Measurements from ENCODE around the gene UBTF. TPM values are rescaled to one million over a fixed set of nuclear protein-coding genes. Genes with fewer than 3 reads are reported as not detected.

The UBTF gene
- total RNA-seq, 1 experiment from 2014 or later, result 114 TPM

DNA sequence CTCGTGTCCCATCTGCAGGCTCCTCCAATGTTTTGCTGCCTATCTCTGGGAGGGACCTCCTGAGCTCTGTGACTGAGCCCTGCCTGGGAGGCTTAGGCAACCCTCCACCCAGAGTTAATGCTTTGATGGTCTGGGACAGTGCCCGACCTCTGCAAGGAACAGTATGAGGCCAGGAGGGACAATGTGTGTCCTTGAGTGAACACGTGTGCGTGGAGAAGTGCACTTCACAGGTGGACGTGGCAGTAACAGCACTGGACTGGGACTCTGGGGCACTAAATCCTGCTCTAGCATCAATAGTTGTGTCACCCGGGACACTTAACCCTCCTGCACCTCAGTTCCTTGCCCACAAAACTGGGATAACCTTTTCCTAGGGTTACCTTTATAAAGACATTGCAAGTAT lies 4.6 kb downstream of the UBTF start:
- Histone ChIP-seq H3K27ac (ENCODE audit: low read depth, low read length, poor library complexity, severe bottlenecking) (no peak overlapping the region), H3K27me3 (replicated peaks; ENCODE audit: insufficient read depth, low read depth, low read length, poor library complexity) (no peaks in the 10 kb centered on the region), H3K9me3 (ENCODE audit: low read depth, low read length, poor library complexity, severe bottlenecking) (no peaks in the 10 kb centered on the region), H3K36me3 (ENCODE audit: insufficient read depth, low read length, poor library complexity, severe bottlenecking) (peaks cover 40% of the 10 kb centered on the region), H3K4me1 (ENCODE audit: insufficient read depth, low read length, poor library complexity, severe bottlenecking) (peaks cover 9% of the 10 kb centered on the region), H3K4me3 (ENCODE audit: low read depth, low read length, poor library complexity, severe bottlenecking) (no peak overlapping the region)
- DNase-seq (ENCODE audit: low spot score), result no peak
- ChIA-PET POLR2A (ENCODE audit: low non-redundant PET) (no interaction called here), CTCF (no interaction called here)
- TF ChIP-seq EZH2 (IDR thresholded peaks at IDR 0.05; ENCODE audit: borderline replicate concordance, low read depth, low read length, poor library complexity, severe bottlenecking), result no peak
- TF ChIP-seq, protein P1, sequence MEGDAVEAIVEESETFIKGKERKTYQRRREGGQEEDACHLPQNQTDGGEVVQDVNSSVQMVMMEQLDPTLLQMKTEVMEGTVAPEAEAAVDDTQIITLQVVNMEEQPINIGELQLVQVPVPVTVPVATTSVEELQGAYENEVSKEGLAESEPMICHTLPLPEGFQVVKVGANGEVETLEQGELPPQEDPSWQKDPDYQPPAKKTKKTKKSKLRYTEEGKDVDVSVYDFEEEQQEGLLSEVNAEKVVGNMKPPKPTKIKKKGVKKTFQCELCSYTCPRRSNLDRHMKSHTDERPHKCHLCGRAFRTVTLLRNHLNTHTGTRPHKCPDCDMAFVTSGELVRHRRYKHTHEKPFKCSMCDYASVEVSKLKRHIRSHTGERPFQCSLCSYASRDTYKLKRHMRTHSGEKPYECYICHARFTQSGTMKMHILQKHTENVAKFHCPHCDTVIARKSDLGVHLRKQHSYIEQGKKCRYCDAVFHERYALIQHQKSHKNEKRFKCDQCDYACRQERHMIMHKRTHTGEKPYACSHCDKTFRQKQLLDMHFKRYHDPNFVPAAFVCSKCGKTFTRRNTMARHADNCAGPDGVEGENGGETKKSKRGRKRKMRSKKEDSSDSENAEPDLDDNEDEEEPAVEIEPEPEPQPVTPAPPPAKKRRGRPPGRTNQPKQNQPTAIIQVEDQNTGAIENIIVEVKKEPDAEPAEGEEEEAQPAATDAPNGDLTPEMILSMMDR (conservative IDR thresholded peaks at IDR 0.05; ENCODE audit: low read depth, low read length), result no peak
- BruUV-seq (replicated peaks), result no TSS peak
- intact Hi-C loops (cut with micrococcal nuclease; ENCODE audit: unreplicated experiment), result loop anchor here (5.0 kb wide), 1 partner anchor 132 kb away; the partner anchor contains the start of gene GRN

DNA sequence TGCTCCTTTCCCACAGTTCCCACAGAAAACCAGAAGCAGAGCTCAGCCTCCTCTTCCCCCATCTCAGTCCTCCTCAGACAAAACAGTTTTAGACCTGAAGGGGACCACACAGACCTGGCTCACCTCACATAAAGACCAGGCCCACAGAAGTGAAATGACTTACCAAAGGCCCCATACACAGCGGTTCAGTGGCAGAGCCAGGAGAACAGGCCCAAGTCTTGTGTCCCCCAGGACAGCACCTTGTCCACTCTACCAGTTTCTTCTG lies 5.3 kb downstream of the UBTF start:
- CTCF ChIA-PET, result no interaction called here
- BruUV-seq (replicated peaks), result no TSS peak
- no peak overlapping the region for H3K27ac ChIP-seq (ENCODE audit: low read depth, low read length, poor library complexity, severe bottlenecking)
- H3K9me3 ChIP-seq (ENCODE audit: low read depth, low read length, poor library complexity, severe bottlenecking), result no peaks in the 10 kb centered on the region
- no peak for DNase-seq (ENCODE audit: low spot score)
- POLR2A ChIA-PET (ENCODE audit: low non-redundant PET), result no interaction called here
- peaks cover 9% of the 10 kb centered on the region for H3K4me1 ChIP-seq (ENCODE audit: insufficient read depth, low read length, poor library complexity, severe bottlenecking)
- H3K27me3 ChIP-seq (replicated peaks; ENCODE audit: insufficient read depth, low read depth, low read length, poor library complexity), result no peaks in the 10 kb centered on the region
- intact Hi-C loops (cut with micrococcal nuclease; ENCODE audit: unreplicated experiment), result loop anchor here (5.0 kb wide), 1 partner anchor 133 kb away; the partner anchor contains the start of gene GRN
- no peak for TF ChIP-seq EZH2 (IDR thresholded peaks at IDR 0.05; ENCODE audit: borderline replicate concordance, low read depth, low read length, poor library complexity, severe bottlenecking)
- TF ChIP-seq, protein P1 (conservative IDR thresholded peaks at IDR 0.05; ENCODE audit: low read depth, low read length), result no peak
- H3K4me3 ChIP-seq (ENCODE audit: low read depth, low read length, poor library complexity, severe bottlenecking), result no peak overlapping the region
- peaks cover 47% of the 10 kb centered on the region for H3K36me3 ChIP-seq (ENCODE audit: insufficient read depth, low read length, poor library complexity, severe bottlenecking)

DNA sequence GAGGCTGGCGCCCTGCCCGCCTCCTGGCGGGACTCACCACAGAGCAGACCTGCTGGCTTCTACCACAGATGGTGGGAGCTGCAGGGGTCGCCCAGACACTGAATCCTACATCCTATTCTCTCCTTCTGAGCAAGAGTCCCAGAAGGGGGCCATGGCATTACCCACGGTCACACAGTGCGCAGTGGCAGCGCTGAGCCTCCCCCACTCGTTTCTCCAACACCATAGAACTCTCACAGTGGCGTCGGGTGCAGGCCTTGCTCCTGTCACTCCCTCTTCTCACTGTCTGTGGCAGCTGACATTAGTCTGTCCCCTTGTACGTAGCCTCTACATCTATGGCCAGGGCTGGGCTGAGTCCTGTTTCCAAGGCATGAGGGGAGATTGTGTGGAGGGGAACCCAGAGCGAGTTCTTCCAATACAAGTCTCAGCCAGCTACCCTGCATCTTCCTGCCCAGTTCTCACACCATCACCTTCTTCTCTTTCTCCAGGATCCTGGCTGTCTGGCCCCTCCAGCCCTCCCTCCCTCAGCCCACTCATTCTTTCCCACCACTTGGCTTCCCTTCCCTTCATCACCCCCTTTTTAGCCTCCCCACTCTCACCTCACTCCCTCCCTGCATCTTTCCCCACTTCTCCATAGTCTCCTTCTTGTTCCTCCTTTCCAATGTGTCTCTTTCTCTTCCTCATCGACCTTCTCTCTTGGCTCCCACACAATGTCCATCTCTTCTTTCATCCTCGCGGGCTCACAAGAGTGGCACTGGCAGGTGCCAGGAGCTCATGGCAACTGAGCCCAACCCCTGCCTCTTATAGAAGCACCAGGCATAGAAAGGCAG lies 5.9 kb downstream of the UBTF start:
- no peak for DNase-seq (ENCODE audit: low spot score)
- H3K9me3 ChIP-seq (ENCODE audit: low read depth, low read length, poor library complexity, severe bottlenecking), result no peaks in the 10 kb centered on the region
- CTCF ChIA-PET, result no interaction called here
- TF ChIP-seq, protein P1 (conservative IDR thresholded peaks at IDR 0.05; ENCODE audit: low read depth, low read length), result no peak
- TF ChIP-seq EZH2 (IDR thresholded peaks at IDR 0.05; ENCODE audit: borderline replicate concordance, low read depth, low read length, poor library complexity, severe bottlenecking), result no peak
- no peak overlapping the region for H3K27ac ChIP-seq (ENCODE audit: low read depth, low read length, poor library complexity, severe bottlenecking)
- peaks cover 52% of the 10 kb centered on the region for H3K36me3 ChIP-seq (ENCODE audit: insufficient read depth, low read length, poor library complexity, severe bottlenecking)
- H3K27me3 ChIP-seq (replicated peaks; ENCODE audit: insufficient read depth, low read depth, low read length, poor library complexity), result no peaks in the 10 kb centered on the region
- BruUV-seq (replicated peaks), result no TSS peak
- intact Hi-C loops (cut with micrococcal nuclease; ENCODE audit: unreplicated experiment), result loop anchor here (5.0 kb wide), 1 partner anchor 134 kb away; the partner anchor contains the start of gene GRN
- peaks cover 9% of the 10 kb centered on the region for H3K4me1 ChIP-seq (ENCODE audit: insufficient read depth, low read length, poor library complexity, severe bottlenecking)
- H3K4me3 ChIP-seq (ENCODE audit: low read depth, low read length, poor library complexity, severe bottlenecking), result no peak overlapping the region
- POLR2A ChIA-PET (ENCODE audit: low non-redundant PET), result no interaction called here

Data from A673 (cell line).